Erythroblast (primary cell): Measurements from ENCODE around the gene RAD51AP1.
A peak's percentile ranks its signal among the peaks of the same experiment; 100 is the strongest.

Source experiments
- DNase-seq, 2 experiments: peaks; one replicate each; lab custom pipeline; 2025; lab: John Stamatoyannopoulos, UW
- GATA1 ChIP-seq: IDR thresholded peaks from 2 replicates; pipeline ENCODE4 v1.6.1; 2011; ENCODE audit warnings: low read depth, mild to moderate bottlenecking, control low read depth, low read length, moderate library complexity
- POLR2A ChIP-seq: IDR thresholded peaks from 2 replicates; pipeline ENCODE4 v1.6.1; 2011; ENCODE audit warnings: mild to moderate bottlenecking, low read length

Gene RAD51AP1

DNA sequence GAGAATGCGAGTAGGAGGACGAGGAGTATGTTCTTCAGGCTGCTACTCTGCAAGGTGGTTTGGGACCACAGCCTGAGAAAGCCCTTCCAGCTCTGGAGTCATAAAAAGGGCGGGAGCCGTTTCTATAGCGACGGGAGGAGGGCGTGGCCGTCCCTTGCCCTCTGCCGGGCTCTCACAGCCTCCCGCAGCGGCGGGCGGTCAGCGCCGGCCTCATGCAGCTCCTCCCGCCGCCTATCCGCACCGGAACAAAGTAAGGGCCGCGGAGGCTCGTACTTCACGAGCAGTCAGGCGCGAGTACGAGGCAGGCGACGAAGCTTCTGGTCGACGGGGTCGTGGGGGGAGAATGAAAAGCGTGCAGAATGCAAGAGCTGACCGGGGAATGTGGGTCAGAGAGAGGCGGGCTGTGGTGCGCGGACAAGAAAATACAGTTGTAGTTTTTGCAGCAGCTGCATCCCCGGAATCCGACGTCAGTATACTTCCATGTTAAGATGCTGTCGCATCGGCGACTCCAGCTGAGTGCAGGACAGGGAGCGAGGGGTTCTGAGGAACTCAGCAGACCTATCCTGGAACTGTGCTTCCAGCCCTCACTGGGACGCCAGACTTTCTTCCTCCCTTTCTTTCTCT is 23.5 kb downstream of the RAD51AP1 start, which contains the start of gene DYRK4:
Gene DYRK4, plus strand, starts transcription at position 175 of the 624 bp plus-strand sequence. Its CDS starts 38 bp downstream, at position 213.
- no peak for TF ChIP-seq POLR2A
- DNase-seq: peak; percentile 77 to 83

DNA sequence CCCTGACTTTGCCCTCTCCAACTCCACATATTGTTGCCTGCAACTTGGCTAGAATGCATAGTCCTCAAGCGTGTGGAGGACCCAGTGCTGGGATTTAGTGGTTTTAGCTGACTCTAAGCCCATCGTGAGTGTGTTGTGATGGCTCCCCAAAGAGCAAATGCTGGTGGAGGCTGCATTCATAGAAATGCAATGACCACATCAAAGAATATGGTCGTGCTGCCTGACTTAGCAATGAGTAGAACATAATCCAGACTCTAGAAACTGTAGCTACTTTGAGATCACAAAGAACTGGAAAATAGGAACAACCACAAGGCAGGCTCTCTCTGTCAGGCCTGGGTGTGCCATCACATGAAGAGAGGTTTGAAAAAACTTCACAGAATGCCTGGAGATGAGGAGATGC is 24.6 kb downstream of the RAD51AP1 start:
- DNase-seq: no peak
- TF ChIP-seq GATA1 (no peak), POLR2A (no peak)

DNA sequence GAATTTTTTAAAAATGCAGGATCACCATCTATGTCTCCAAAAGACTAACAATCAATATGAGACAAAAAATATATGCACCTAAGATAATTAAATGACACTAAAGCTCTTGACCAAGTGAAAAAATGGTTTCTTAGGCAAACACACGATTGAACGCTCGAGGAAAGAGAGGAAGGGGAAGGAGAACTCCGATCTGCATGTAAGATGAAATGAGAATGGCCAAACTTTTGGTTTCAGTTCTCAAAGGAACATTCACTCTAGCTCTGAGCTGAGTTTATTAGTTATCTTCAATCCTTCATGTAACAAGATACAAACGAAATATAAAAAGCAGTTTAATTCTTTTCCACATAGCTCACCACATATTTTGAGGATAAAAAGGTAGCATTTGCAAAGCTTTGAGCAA is 26.1 kb downstream of the RAD51AP1 start:
- TF ChIP-seq GATA1: no peak
- no peak for TF ChIP-seq POLR2A
- DNase-seq: no peak

DNA sequence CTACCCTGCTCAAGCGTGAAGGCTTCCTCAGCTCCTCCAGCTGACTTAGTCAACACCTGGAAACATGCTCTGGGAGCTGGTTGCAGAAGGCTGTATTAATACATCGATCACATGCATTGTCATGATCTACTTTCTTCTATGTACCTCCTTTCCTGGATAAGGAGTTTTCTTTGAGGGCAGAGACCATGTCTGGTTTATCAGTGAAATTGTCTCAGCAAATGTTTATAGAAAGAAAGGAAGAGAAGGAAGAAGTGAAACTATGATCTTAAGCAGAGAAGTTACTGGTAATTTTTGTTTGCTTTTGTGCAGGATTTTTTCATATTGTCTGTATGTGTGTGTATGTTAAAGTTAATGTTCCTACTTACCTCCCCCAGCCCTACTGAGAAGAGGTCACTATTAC is 27.8 kb downstream of the RAD51AP1 start:
- TF ChIP-seq GATA1: no peak
- TF ChIP-seq POLR2A: no peak
- DNase-seq: no peak

- TF ChIP-seq POLR2A (no peak), GATA1 (no peak)
- no peak for DNase-seq
These were observed 28.6 kb downstream of the RAD51AP1 start for GRCh38 chr12:4567073-4567881.

DNA sequence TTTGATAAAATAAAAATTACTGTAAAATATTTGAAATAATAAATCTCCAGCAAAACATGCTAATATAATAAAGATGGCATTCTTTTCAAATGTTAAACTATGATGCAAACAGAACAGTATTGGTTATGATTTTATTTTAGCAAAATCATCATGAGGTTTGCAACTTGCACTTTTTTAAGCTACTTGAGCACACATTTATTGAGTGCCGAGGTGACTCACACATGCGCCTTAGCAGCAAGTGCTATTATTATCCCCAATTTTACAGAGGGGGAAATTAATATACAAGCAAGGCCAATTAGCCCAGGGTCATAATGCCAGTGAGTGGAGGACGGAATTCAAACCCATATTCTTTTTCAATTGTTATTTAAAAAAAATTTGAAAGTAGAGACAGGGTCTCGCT is 30.6 kb downstream of the RAD51AP1 start:
- peak in 1 of 2 experiments; percentile 13 for DNase-seq
- TF ChIP-seq POLR2A (no peak), GATA1 (no peak)

- DNase-seq: peak in 1 of 2 experiments; percentile 35
- no peak for TF ChIP-seq POLR2A
- TF ChIP-seq GATA1: no peak
These were observed 34.0 kb downstream of the RAD51AP1 start for GRCh38 chr12:4572680-4573079.

DNA sequence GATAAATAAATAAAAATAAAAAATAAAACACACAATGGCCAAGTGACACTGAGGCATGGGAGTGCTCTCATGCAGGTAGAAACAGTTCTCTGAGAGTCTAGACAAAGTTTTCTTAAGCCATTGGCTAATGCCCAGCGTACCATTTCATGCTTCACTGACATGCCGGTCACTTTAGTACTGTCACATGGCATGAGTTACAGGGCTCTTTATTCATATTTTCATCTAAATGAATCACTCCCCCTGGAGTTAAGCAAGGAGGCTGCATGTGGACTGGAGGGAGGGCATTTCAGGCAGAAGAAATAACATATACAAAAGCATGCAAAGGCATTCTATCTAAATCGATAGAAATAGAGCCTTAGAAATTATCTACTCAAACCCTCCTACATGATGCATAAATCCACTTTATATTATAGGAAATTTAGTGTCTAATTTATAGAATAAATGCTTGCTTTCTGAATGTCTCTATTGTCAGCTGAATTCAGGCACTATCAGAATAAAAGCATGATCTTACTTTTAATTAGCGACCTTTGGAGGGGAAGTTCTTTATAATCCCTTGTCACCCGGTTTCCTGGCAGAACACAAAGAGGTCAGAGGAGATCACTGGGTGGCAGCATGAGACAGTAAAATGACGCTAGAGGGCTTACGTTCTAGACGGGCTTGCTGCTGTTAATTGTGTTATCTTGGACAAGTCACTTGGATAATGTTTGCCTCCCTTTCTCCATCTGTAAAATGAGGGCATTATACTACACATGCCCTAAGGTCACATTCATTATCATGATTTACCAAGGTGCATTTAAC is 40.8 kb downstream of the RAD51AP1 start:
- TF ChIP-seq GATA1 (no peak), POLR2A (no peak)
- DNase-seq: peak; percentile 16 to 19

DNA sequence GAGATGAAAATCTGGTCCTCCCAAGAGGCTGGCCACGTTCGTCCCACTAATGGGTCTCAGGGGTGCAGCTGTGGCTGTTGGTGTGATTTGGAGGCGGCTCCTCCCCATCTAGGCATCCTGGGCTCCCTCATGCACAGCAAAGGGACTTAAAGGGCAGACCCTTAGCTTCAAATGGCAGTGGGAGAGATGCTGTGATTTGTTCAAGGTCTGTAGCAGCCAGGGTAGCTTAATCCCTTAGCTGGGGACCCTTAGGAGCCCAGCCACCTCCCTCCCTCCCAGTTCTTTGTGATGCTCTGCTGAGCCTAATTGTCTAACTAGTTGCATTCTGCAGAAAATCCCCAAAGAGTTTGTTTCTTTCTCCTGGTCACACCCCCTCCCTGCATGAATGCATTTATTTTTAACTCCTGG is 41.6 kb downstream of the RAD51AP1 start:
- no peak for DNase-seq

DNA sequence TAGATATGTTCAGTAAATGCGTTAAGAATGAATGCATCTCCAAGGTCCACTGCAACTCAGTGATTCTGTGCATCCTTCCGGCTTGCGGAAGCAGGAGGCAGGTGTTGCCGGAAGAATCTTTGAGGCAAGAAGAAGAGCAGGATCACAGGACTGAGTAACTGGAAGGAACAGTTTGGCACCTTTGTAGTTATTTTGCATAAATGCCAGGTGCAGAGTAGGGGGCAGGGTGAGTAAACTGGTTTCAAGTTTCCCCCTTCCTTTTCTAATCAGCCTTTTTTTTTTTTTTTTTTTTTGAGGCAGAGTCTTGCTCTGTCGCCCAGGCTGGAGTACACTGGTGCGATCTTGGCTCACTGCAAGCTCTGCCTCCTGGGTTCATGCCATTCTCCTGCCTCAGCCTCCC is 45.6 kb downstream of the RAD51AP1 start:
- DNase-seq: no peak
- TF ChIP-seq POLR2A: no peak
- TF ChIP-seq GATA1: no peak

More for the DNA sequence above, 41.6 kb downstream of the RAD51AP1 start:
- no peak for TF ChIP-seq POLR2A
- TF ChIP-seq GATA1: no peak

GRCh38 chr12:4584896-4585295 is 46.2 kb downstream of the RAD51AP1 start:
- DNase-seq: no peak
- no peak for TF ChIP-seq GATA1
- no peak for TF ChIP-seq POLR2A

GRCh38 chr12:4586500-4586899 is 47.8 kb downstream of the RAD51AP1 start:
- DNase-seq: no peak
- TF ChIP-seq POLR2A (no peak), GATA1 (no peak)

DNA sequence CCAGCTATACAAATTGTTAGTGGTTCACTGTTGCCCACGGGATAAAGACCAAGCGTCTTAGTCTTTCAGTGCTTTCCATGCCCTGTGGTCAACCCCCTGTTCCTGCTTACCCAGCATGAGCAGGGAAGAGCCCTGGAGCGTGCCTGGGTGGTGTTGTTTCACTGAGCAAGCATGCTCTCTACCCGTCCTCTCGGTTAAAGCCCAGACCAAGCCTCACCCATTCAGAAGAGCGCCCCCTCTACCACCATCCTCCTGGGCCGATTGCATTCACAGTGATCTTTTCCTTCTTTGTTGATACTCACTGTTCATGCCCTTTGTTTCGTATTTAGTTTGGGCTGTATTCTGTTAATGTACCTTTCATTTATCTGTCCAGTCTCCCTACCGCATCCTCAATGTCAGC is 48.4 kb downstream of the RAD51AP1 start:
- no peak for DNase-seq
- TF ChIP-seq POLR2A: no peak
- no peak for TF ChIP-seq GATA1

GRCh38 chr12:4588916-4589315 is 50.2 kb downstream of the RAD51AP1 start:
- no peak for DNase-seq
- no peak for TF ChIP-seq POLR2A
